ENCODE results near the gene DPH5.
"Not testable (repeated sequence)": the region's sequence is repeated elsewhere in the genome, so short reads cannot be mapped to it uniquely, and the experiment has no call there.

Gene DPH5

GRCh38 chr1:101025657-101026429 is at the start of gene DPH5:
DPH5 (minus strand) TSS chr1:101025784; CDS start chr1:101025443, 341 bp downstream.
- peak; percentile 91 for DNase-seq (ENCODE audit: low read depth)
- H3K4me3 ChIP-seq (ENCODE audit: low read depth, low read length) = peak within 1 kb of the TSS; percentile 98
- TF ChIP-seq MYC (IDR thresholded peaks at IDR 0.05; ENCODE audit: low read depth, low read length) (peak; percentile 94), POLR2A (IDR thresholded peaks at IDR 0.05; ENCODE audit: extremely low read depth, insufficient read length) (peak; percentile 82), MAX (IDR thresholded peaks at IDR 0.05; ENCODE audit: low read depth, low read length) (no peak; the same call in none of the 2 replicates)

GRCh38 chr1:101073836-101074235 is 48.3 kb upstream of the DPH5 start:
- DNase-seq (ENCODE audit: low read depth) = no peak
- H3K4me3 ChIP-seq (ENCODE audit: low read depth, low read length) = no peak overlapping the region
- no peak for TF ChIP-seq CTCF (IDR thresholded peaks at IDR 0.05; ENCODE audit: low read depth, low read length)
- no peak for TF ChIP-seq MAX (IDR thresholded peaks at IDR 0.05; ENCODE audit: low read depth, low read length)
- no peak for TF ChIP-seq POLR2A (IDR thresholded peaks at IDR 0.05; ENCODE audit: extremely low read depth, insufficient read length)
- no peak for TF ChIP-seq MYC (IDR thresholded peaks at IDR 0.05; ENCODE audit: low read depth, low read length)

- peak; percentile 2 for DNase-seq (ENCODE audit: low read depth)
- TF ChIP-seq MAX (IDR thresholded peaks at IDR 0.05; ENCODE audit: low read depth, low read length) (no peak), MYC (IDR thresholded peaks at IDR 0.05; ENCODE audit: low read depth, low read length) (no peak), CTCF (IDR thresholded peaks at IDR 0.05; ENCODE audit: low read depth, low read length) (no peak), POLR2A (IDR thresholded peaks at IDR 0.05; ENCODE audit: extremely low read depth, insufficient read length) (no peak)
- no peak overlapping the region for H3K4me3 ChIP-seq (ENCODE audit: low read depth, low read length)
Measured at GRCh38 chr1:101071470-101071891, 45.9 kb upstream of the DPH5 start.

GRCh38 chr1:101069158-101069557 is 43.6 kb upstream of the DPH5 start:
- DNase-seq (ENCODE audit: low read depth) = no peak
- TF ChIP-seq MYC (IDR thresholded peaks at IDR 0.05; ENCODE audit: low read depth, low read length) (no peak), CTCF (IDR thresholded peaks at IDR 0.05; ENCODE audit: low read depth, low read length) (no peak), POLR2A (IDR thresholded peaks at IDR 0.05; ENCODE audit: extremely low read depth, insufficient read length) (no peak), MAX (IDR thresholded peaks at IDR 0.05; ENCODE audit: low read depth, low read length) (no peak)
- no peak overlapping the region for H3K4me3 ChIP-seq (ENCODE audit: low read depth, low read length)

- H3K4me3 ChIP-seq (ENCODE audit: low read depth, low read length) = not testable (repeated sequence)
Measured at GRCh38 chr1:101066937-101067335, 41.4 kb upstream of the DPH5 start.

GRCh38 chr1:101066260-101066936 is 40.8 kb upstream of the DPH5 start:
- TF ChIP-seq CTCF (IDR thresholded peaks at IDR 0.05; ENCODE audit: low read depth, low read length) (no peak), MYC (IDR thresholded peaks at IDR 0.05; ENCODE audit: low read depth, low read length) (no peak), POLR2A (IDR thresholded peaks at IDR 0.05; ENCODE audit: extremely low read depth, insufficient read length) (no peak), MAX (IDR thresholded peaks at IDR 0.05; ENCODE audit: low read depth, low read length) (no peak)
- DNase-seq (ENCODE audit: low read depth) = no peak

More at GRCh38 chr1:101066937-101067335, 41.4 kb upstream of the DPH5 start:
- not testable (repeated sequence) for DNase-seq (ENCODE audit: low read depth)

More at GRCh38 chr1:101066260-101066936, 40.8 kb upstream of the DPH5 start:
- no peak overlapping the region for H3K4me3 ChIP-seq (ENCODE audit: low read depth, low read length)

All from NB4 (cell line).